Measurements from ENCODE around the gene PGAP3. TPM values are rescaled to one million over a fixed set of nuclear protein-coding genes. Genes with fewer than 3 reads are reported as not detected.
A peak's percentile ranks its signal among the peaks of the same experiment; 100 is the strongest.
"Not testable (repeated sequence)": the region's sequence is repeated elsewhere in the genome, so short reads cannot be mapped to it uniquely, and the experiment has no call there.

PGAP3 gene
- total and polyA plus RNA-seq, 3 experiments from 2014 or later, result 11.8 to 22.4 (median 12.1) TPM

GRCh38 chr17:39729280-39729851 lies 41.5 kb upstream of the PGAP3 start:
- H3K27me3 ChIP-seq (ENCODE audit: insufficient read depth, low read length, poor library complexity, severe bottlenecking), result no peaks in the 10 kb centered on the region
- CTCF ChIA-PET, result interaction anchor here (0.6 to 8.6 kb wide), 17 partner anchors 14 to 251 kb away, joined by 3 to 72 read pairs (median 5); partner anchors contain the start of genes IKZF3, PGAP3, PNMT and PSMD3
- no peaks in the 10 kb centered on the region for H3K9me3 ChIP-seq (ENCODE audit: low read length)
- peak overlapping the region; percentile 89 to 95 (median 91) for H3K4me3 Mint-ChIP-seq
- peak overlapping the region; percentile 86 to 98 (median 94) for H3K27ac Mint-ChIP-seq
- H3K36me3 ChIP-seq (ENCODE audit: insufficient read depth, low read length), result no peaks in the 10 kb centered on the region
- H3K27me3 Mint-ChIP-seq, result no peaks in the 10 kb centered on the region
- H3K4me1 ChIP-seq (ENCODE audit: insufficient read depth, low read length), result peaks cover 15% of the 10 kb centered on the region
- peaks cover 0 to 41% (median 5%) of the 10 kb centered on the region in 3 donors for H3K36me3 Mint-ChIP-seq
- POLR2A ChIA-PET, result interaction anchor here (0.6 to 1.8 kb wide), 8 partner anchors 24 to 850 kb away, joined by 3 to 14 read pairs (median 4); partner anchors contain the start of gene CDK12
- DNase-seq, result no peak
- peak overlapping the region; percentile 90 for H3K27ac ChIP-seq (ENCODE audit: low read depth, low read length)
- H3K9me3 Mint-ChIP-seq, result no peaks in the 10 kb centered on the region
- H3K4me1 Mint-ChIP-seq, result peaks cover 14 to 21% (median 15%) of the 10 kb centered on the region in 3 donors
- peak overlapping the region; percentile 91 for H3K4me3 ChIP-seq (ENCODE audit: low read length)

- CTCF ChIA-PET, result no interaction called here
- no peaks in the 10 kb centered on the region for H3K9me3 Mint-ChIP-seq
- peaks cover 15% of the 10 kb centered on the region for H3K4me1 ChIP-seq (ENCODE audit: insufficient read depth, low read length)
Observed at GRCh38 chr17:39727556-39727955, 39.7 kb upstream of the PGAP3 start.

GRCh38 chr17:39726617-39727016 lies 38.8 kb upstream of the PGAP3 start:
- no peak overlapping the region for H3K4me3 Mint-ChIP-seq
- H3K27ac ChIP-seq (ENCODE audit: low read depth, low read length), result no peak overlapping the region
- no peak overlapping the region for H3K4me3 ChIP-seq (ENCODE audit: low read length)
- H3K4me1 Mint-ChIP-seq, result peaks cover 13 to 21% (median 15%) of the 10 kb centered on the region in 3 donors
- H3K27me3 Mint-ChIP-seq, result no peaks in the 10 kb centered on the region
- no peak for DNase-seq
- peaks cover 0 to 41% (median 5%) of the 10 kb centered on the region in 3 donors for H3K36me3 Mint-ChIP-seq
- no peaks in the 10 kb centered on the region for H3K9me3 ChIP-seq (ENCODE audit: low read length)
- H3K27me3 ChIP-seq (ENCODE audit: insufficient read depth, low read length, poor library complexity, severe bottlenecking), result no peaks in the 10 kb centered on the region
- no peaks in the 10 kb centered on the region for H3K36me3 ChIP-seq (ENCODE audit: insufficient read depth, low read length)
- peak overlapping the region in 1 of 8 donors; percentile 65 for H3K27ac Mint-ChIP-seq
- ChIA-PET POLR2A (no interaction called here), CTCF (no interaction called here)
- H3K4me1 ChIP-seq (ENCODE audit: insufficient read depth, low read length), result peaks cover 15% of the 10 kb centered on the region
- H3K9me3 Mint-ChIP-seq, result no peaks in the 10 kb centered on the region

More at GRCh38 chr17:39727556-39727955, 39.7 kb upstream of the PGAP3 start:
- H3K36me3 Mint-ChIP-seq, result peaks cover 0 to 41% (median 5%) of the 10 kb centered on the region in 3 donors
- H3K27ac ChIP-seq (ENCODE audit: low read depth, low read length), result no peak overlapping the region
- H3K36me3 ChIP-seq (ENCODE audit: insufficient read depth, low read length), result no peaks in the 10 kb centered on the region
- peaks cover 14 to 21% (median 15%) of the 10 kb centered on the region in 3 donors for H3K4me1 Mint-ChIP-seq
- POLR2A ChIA-PET, result no interaction called here
- H3K4me3 Mint-ChIP-seq, result peak overlapping the region in 1 of 7 donors; percentile 32
- no peak overlapping the region for H3K27ac Mint-ChIP-seq
- no peaks in the 10 kb centered on the region for H3K27me3 ChIP-seq (ENCODE audit: insufficient read depth, low read length, poor library complexity, severe bottlenecking)
- no peaks in the 10 kb centered on the region for H3K9me3 ChIP-seq (ENCODE audit: low read length)
- no peak for DNase-seq
- no peaks in the 10 kb centered on the region for H3K27me3 Mint-ChIP-seq
- no peak overlapping the region for H3K4me3 ChIP-seq (ENCODE audit: low read length)

GRCh38 chr17:39725923-39726322 lies 38.1 kb upstream of the PGAP3 start:
- peaks cover 15% of the 10 kb centered on the region for H3K4me1 ChIP-seq (ENCODE audit: insufficient read depth, low read length)
- CTCF ChIA-PET, result interaction anchor here (1.4 kb wide), 1 partner anchor 104 kb away, joined by 3 read pairs; no protein-coding TSS in a partner anchor
- DNase-seq; H3K27me3 ChIP-seq (ENCODE audit: insufficient read depth, low read length, poor library complexity, severe bottlenecking); H3K27ac ChIP-seq (ENCODE audit: low read depth, low read length); POLR2A ChIA-PET; H3K4me3 ChIP-seq (ENCODE audit: low read length); H3K36me3 ChIP-seq (ENCODE audit: insufficient read depth, low read length); H3K9me3 ChIP-seq (ENCODE audit: low read length); H3K9me3 Mint-ChIP-seq; H3K27me3 Mint-ChIP-seq: not testable (repeated sequence)
- Mint-ChIP-seq H3K4me1 (peaks cover 13 to 21% (median 15%) of the 10 kb centered on the region in 3 donors), H3K36me3 (peaks cover 0 to 41% (median 5%) of the 10 kb centered on the region in 3 donors), H3K27ac (peak overlapping the region in 3 of 8 donors; percentile 17 to 39 (median 32)), H3K4me3 (peak overlapping the region in 1 of 7 donors; percentile 48)

DNA sequence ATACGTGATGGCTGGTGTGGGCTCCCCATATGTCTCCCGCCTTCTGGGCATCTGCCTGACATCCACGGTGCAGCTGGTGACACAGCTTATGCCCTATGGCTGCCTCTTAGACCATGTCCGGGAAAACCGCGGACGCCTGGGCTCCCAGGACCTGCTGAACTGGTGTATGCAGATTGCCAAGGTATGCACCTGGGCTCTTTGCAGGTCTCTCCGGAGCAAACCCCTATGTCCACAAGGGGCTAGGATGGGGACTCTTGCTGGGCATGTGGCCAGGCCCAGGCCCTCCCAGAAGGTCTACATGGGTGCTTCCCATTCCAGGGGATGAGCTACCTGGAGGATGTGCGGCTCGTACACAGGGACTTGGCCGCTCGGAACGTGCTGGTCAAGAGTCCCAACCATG lies 36.9 kb upstream of the PGAP3 start:
- H3K36me3 Mint-ChIP-seq, result peaks cover 0 to 37% (median 5%) of the 10 kb centered on the region in 3 donors
- H3K9me3 ChIP-seq (ENCODE audit: low read length), result no peaks in the 10 kb centered on the region
- no peak overlapping the region for H3K27ac Mint-ChIP-seq
- ChIA-PET POLR2A (no interaction called here), CTCF (interaction anchor here (1.4 kb wide), 1 partner anchor 103 kb away, joined by 3 read pairs; no protein-coding TSS in a partner anchor)
- H3K4me1 ChIP-seq (ENCODE audit: insufficient read depth, low read length), result peaks cover 12% of the 10 kb centered on the region
- no peak overlapping the region for H3K4me3 ChIP-seq (ENCODE audit: low read length)
- no peak for DNase-seq
- peak overlapping the region in 1 of 7 donors; percentile 30 for H3K4me3 Mint-ChIP-seq
- H3K4me1 Mint-ChIP-seq, result peaks cover 11 to 17% (median 12%) of the 10 kb centered on the region in 3 donors
- no peak overlapping the region for H3K27ac ChIP-seq (ENCODE audit: low read depth, low read length)
- no peaks in the 10 kb centered on the region for H3K9me3 Mint-ChIP-seq
- no peaks in the 10 kb centered on the region for H3K36me3 ChIP-seq (ENCODE audit: insufficient read depth, low read length)
- H3K27me3 Mint-ChIP-seq, result no peaks in the 10 kb centered on the region
- no peaks in the 10 kb centered on the region for H3K27me3 ChIP-seq (ENCODE audit: insufficient read depth, low read length, poor library complexity, severe bottlenecking)

- H3K9me3 Mint-ChIP-seq, result no peaks in the 10 kb centered on the region
- peak overlapping the region in 1 of 7 donors; percentile 69 for H3K4me3 Mint-ChIP-seq
- no peaks in the 10 kb centered on the region for H3K4me1 ChIP-seq (ENCODE audit: insufficient read depth, low read length)
- H3K27me3 Mint-ChIP-seq, result no peaks in the 10 kb centered on the region
- H3K4me3 ChIP-seq (ENCODE audit: low read length), result no peak overlapping the region
- DNase-seq, result no peak
- peaks cover 0 to 3% (median 0%) of the 10 kb centered on the region in 3 donors for H3K4me1 Mint-ChIP-seq
- no peak overlapping the region for H3K27ac ChIP-seq (ENCODE audit: low read depth, low read length)
- H3K9me3 ChIP-seq (ENCODE audit: low read length), result no peaks in the 10 kb centered on the region
- no peaks in the 10 kb centered on the region for H3K27me3 ChIP-seq (ENCODE audit: insufficient read depth, low read length, poor library complexity, severe bottlenecking)
- CTCF ChIA-PET, result interaction anchor here (1.2 kb wide), 1 partner anchor 101 kb away, joined by 4 read pairs; no protein-coding TSS in a partner anchor
- POLR2A ChIA-PET, result no interaction called here
- H3K36me3 ChIP-seq (ENCODE audit: insufficient read depth, low read length), result no peaks in the 10 kb centered on the region
- peaks cover 0 to 25% (median under 1%) of the 10 kb centered on the region in 3 donors for H3K36me3 Mint-ChIP-seq
- no peak overlapping the region for H3K27ac Mint-ChIP-seq
Observed at GRCh38 chr17:39722965-39723848, 35.4 kb upstream of the PGAP3 start.

DNA sequence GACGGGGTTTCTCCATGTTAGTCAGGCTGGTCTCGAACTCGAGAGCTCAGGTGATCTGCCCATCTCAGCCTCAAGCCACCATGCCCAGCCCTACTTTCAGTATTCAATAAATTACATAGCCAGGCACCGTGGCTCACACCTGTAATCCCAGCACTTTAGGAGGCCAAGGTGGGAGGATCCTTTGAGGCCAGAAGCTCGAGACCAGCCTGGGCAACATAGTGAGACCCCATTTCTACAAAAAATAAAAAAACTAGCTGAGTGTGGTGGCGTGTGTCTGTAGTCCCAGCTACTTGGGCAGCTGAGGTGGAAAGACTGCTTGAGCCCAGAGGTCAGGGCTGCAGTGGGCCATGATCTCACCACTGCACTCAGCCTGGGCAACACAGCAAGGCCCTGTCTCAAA lies 34.2 kb upstream of the PGAP3 start:
- Mint-ChIP-seq H3K4me3 (no peak overlapping the region), H3K27me3 (no peaks in the 10 kb centered on the region), H3K4me1 (no peaks in the 10 kb centered on the region), H3K27ac (no peak overlapping the region), H3K9me3 (no peaks in the 10 kb centered on the region), H3K36me3 (peaks cover 0 to 14% (median 0%) of the 10 kb centered on the region in 3 donors)
- no peak for DNase-seq
- Histone ChIP-seq H3K27ac (ENCODE audit: low read depth, low read length) (no peak overlapping the region), H3K9me3 (ENCODE audit: low read length) (no peaks in the 10 kb centered on the region), H3K27me3 (ENCODE audit: insufficient read depth, low read length, poor library complexity, severe bottlenecking) (no peaks in the 10 kb centered on the region), H3K4me1 (ENCODE audit: insufficient read depth, low read length) (no peaks in the 10 kb centered on the region), H3K4me3 (ENCODE audit: low read length) (no peak overlapping the region), H3K36me3 (ENCODE audit: insufficient read depth, low read length) (no peaks in the 10 kb centered on the region)
- ChIA-PET POLR2A (no interaction called here), CTCF (interaction anchor here (1.0 to 1.2 kb wide), 2 partner anchors 9 to 100 kb away, joined by 3 to 4 read pairs; no protein-coding TSS in a partner anchor)

All from CD8-positive, alpha-beta memory T cell (primary cell).